GM10847 (cell line): ENCODE results near the gene PLTP.

Source experiments
- POLR2A ChIP-seq: IDR thresholded peaks from 2 replicates; pipeline ENCODE4 v1.6.1; 2011; ENCODE audit not compliant: insufficient read length; ENCODE audit errors: extremely low read depth

The PLTP gene

GRCh38 chr20:45947110-45947866 is 35.3 kb upstream of the PLTP start:
- no peak for TF ChIP-seq POLR2A

- no peak for TF ChIP-seq POLR2A
Observed at GRCh38 chr20:45946149-45946970, 34.4 kb upstream of the PLTP start.

- TF ChIP-seq POLR2A = no peak
Observed at GRCh38 chr20:45945678-45946148, 33.8 kb upstream of the PLTP start.

GRCh38 chr20:45944965-45945677 is 33.2 kb upstream of the PLTP start:
- TF ChIP-seq POLR2A = no peak

- TF ChIP-seq POLR2A = no peak
Observed at GRCh38 chr20:45944151-45944964, 32.4 kb upstream of the PLTP start.

GRCh38 chr20:45943613-45944012 is 31.7 kb upstream of the PLTP start:
- TF ChIP-seq POLR2A = no peak

- no peak for TF ChIP-seq POLR2A
Observed at GRCh38 chr20:45940469-45940868, 28.5 kb upstream of the PLTP start.

GRCh38 chr20:45940053-45940452 is 28.1 kb upstream of the PLTP start:
- TF ChIP-seq POLR2A = no peak

GRCh38 chr20:45938727-45939438 is 26.9 kb upstream of the PLTP start:
- no peak for TF ChIP-seq POLR2A

- TF ChIP-seq POLR2A = no peak
Observed at GRCh38 chr20:45937765-45938164, 25.8 kb upstream of the PLTP start.

GRCh38 chr20:45935416-45936046 is 23.6 kb upstream of the PLTP start:
- no peak for TF ChIP-seq POLR2A

GRCh38 chr20:45934586-45935415 is 22.8 kb upstream of the PLTP start, which contains the start of gene PCIF1:
Gene PCIF1, plus strand, starts transcription at chr20:45934683. Its CDS starts 4,317 bp downstream, at chr20:45939000.
- peak; percentile 86 for TF ChIP-seq POLR2A
